Measurements from ENCODE around the gene CAMKK1. TPM values are rescaled to one million over a fixed set of nuclear protein-coding genes. Genes with fewer than 3 reads are reported as not detected.
A peak's percentile ranks its signal among the peaks of the same experiment; 100 is the strongest.

CAMKK1 gene
- total RNA-seq (2012; rRNA removed): 4.1 and 4.2 TPM in 2 replicates
- polyA plus RNA-seq (2012; rRNA removed): 7.7 and 8.2 TPM in 2 replicates
- 4.6 and 6.1 TPM in 2 replicates for polyA plus RNA-seq (2012; cell fraction: cytosol; rRNA removed)
- polyA plus RNA-seq (2012; cell fraction: nucleus; rRNA removed; ENCODE audit: low replicate concordance): 18.8 and 32.0 TPM in 2 replicates
- percentile 42 among the genes with signal in this experiment for Bru-seq, nascent RNA
- percentile 41 among the genes with signal in this experiment for BruChase-seq, experiment 1, labeled RNA remaining after a 6-hour chase
- percentile 49 among the genes with signal in this experiment for BruChase-seq, experiment 2, labeled RNA remaining after a 2-hour chase
- long read RNA-seq, partial matches to known transcripts: 3 of 5 reads
- long read RNA-seq, other reads (novel, unspliced or antisense): 1 of 5 reads

- intact Hi-C loops (cut with micrococcal nuclease): loop anchor here (2.0 kb wide), 1 partner anchor 46 kb away; the partner anchor contains the start of gene NCBP3
- DNase-seq (peak; percentile 72), ATAC-seq (ENCODE audit: low read depth) (peak; percentile 86)
- Histone ChIP-seq H4K8ac (ENCODE audit: low read depth in 2 of 2, low read length in 2 of 2) (peak within 1 kb of the TSS; percentile 85 to 88; a peak in 3 of 4 replicates), H3K4ac (ENCODE audit: low read depth, low read length) (peak within 1 kb of the TSS; percentile 80), H3K4me1 (ENCODE audit: control insufficient read depth, insufficient read depth, low read length) (peaks cover 37% of the 10 kb centered on the region), H3K9ac (ENCODE audit: low read depth, low read length) (peak within 1 kb of the TSS; percentile 58), H3K23ac (ENCODE audit: low read depth, low read length) (peak within 1 kb of the TSS; percentile 48; the same call in 1 of the 2 replicates), H3K27me3 (ENCODE audit: control insufficient read depth, insufficient read depth, low read length) (no peaks in the 10 kb centered on the region), H2BK15ac (ENCODE audit: low read depth, low read length) (no peak within 1 kb of the TSS; the same call in 2 of the 3 replicates), H4K91ac (ENCODE audit: insufficient read depth, low read depth, low read length) (peak within 1 kb of the TSS; percentile 79), H3K14ac (replicated peaks; ENCODE audit: low read depth, low read length) (0 out of 2 replicates have a peak within 1 kb of the TSS, but pooled peaks have one; percentile 52), H2AK5ac (ENCODE audit: low read depth, low read length) (peak within 1 kb of the TSS; percentile 84), H2AFZ (replicated peaks; ENCODE audit: low read length, poor library complexity) (peak within 1 kb of the TSS; percentile 99), H3K9me3 (ENCODE audit: control insufficient read depth, insufficient read depth, low read length) (no peaks in the 10 kb centered on the region), H2BK120ac (ENCODE audit: low read depth, low read length) (peak within 1 kb of the TSS; percentile 30; the same call in 1 of the 2 replicates), H3K4me2 (ENCODE audit: low read depth, low read length) (peak within 1 kb of the TSS; percentile 87), H2BK20ac (ENCODE audit: low read depth, low read length) (0 out of 2 replicates have a peak within 1 kb of the TSS, but pooled peaks have one; percentile 48), H3K18ac (ENCODE audit: low read depth, low read length) (peak within 1 kb of the TSS; percentile 12; the same call in 1 of the 2 replicates), H3K36me3 (ENCODE audit: control insufficient read depth, insufficient read depth, low read length) (no peaks in the 10 kb centered on the region), H3K27ac (ENCODE audit: insufficient read depth, low read length) (peak within 1 kb of the TSS; percentile 71), H3K4me3 (ENCODE audit: insufficient read depth, low read depth, low read length) (peak within 1 kb of the TSS; percentile 67), H4K20me1 (ENCODE audit: insufficient read depth, low read length) (peaks cover 6% of the 10 kb centered on the region; the same call in 1 of the 2 replicates), H2BK5ac (ENCODE audit: low read depth, low read length, poor library complexity, severe bottlenecking) (peak within 1 kb of the TSS; percentile 87), H2AK9ac (replicated peaks; ENCODE audit: low read depth, low read length, poor library complexity) (peak within 1 kb of the TSS; percentile 92), H3K56ac (ENCODE audit: extremely low read depth, insufficient read depth, low read length) (no peak within 1 kb of the TSS), H3K9me1 (ENCODE audit: insufficient read depth, low read length) (peaks cover 31% of the 10 kb centered on the region), H3K79me1 (ENCODE audit: low read depth in 1 of 2, low read length in 2 of 2) (peaks cover 8 to 38% of the 10 kb centered on the region in 2 experiments; a peak in 3 of 4 replicates), H4K5ac (ENCODE audit: low read depth, low read length) (peak within 1 kb of the TSS; percentile 49; the same call in 1 of the 2 replicates)
- CTCF ChIA-PET: no interaction called here
- POLR2A ChIA-PET (ENCODE audit: unreplicated experiment): no interaction called here
- in situ Hi-C loops (cut with MboI; ENCODE audit: low sequenced_read_pairs): no loop called here
- BruUV-seq (replicated peaks): no TSS peak
- dilution Hi-C loops (cut with HindIII; ENCODE audit: low sequenced_read_pairs, unreplicated experiment): no loop called here
- no peak; the same call in 1 of the 2 replicates for TF ChIP-seq MXI1 (IDR thresholded peaks at IDR 0.05; ENCODE audit: borderline replicate concordance, low read depth, low read length)
- peak; percentile 90; the same call in 1 of the 2 replicates for TF ChIP-seq MAZ (IDR thresholded peaks at IDR 0.05; ENCODE audit: borderline replicate concordance, low read depth, low read length)
- 20% methylated on average over 8 of the region's 75 CpGs; no CpG with 5 or more reads in 1 of the 2 experiments for WGBS, 2 experiments (ENCODE audit: extremely low coverage in 2 of 2, insufficient read length in 1 of 2)
Observed at GRCh38 chr17:3893003-3893719, at the start of gene CAMKK1. CAMKK1 (minus strand) TSS chr17:3893053; CDS start chr17:3885687, 7,366 bp downstream.
